ENCODE results near the gene ALK.

ALK gene

DNA sequence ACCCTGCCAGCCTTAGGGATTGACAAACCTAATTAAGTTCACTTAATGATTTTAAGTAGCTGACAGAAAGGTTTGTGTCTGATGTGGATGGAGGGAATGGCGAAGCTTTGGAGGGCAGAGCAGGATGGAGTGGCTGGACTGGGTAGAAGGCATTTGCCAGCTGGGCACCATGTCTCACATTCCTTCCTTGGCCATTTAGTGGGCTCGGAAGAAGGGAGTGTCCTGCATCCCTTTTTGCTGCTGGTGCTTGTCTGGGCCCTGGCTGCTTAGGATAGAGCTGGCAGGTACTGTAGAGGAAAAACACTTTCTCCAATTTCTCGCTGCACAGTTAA, 639.5 kb downstream of the ALK start:
- H4K20me1 ChIP-seq (ENCODE audit: insufficient read depth, low read length) = no peaks in the 10 kb centered on the region
- DNase-seq (no peak), ATAC-seq (ENCODE audit: insufficient read depth, low read depth) (no peak)
- no peak for TF ChIP-seq EZH2 (IDR thresholded peaks at IDR 0.05; ENCODE audit: borderline replicate concordance, low read depth, low read length, severe bottlenecking)
- no peak overlapping the region for H3K4me2 ChIP-seq (ENCODE audit: insufficient read depth, low read length)
- no peaks in the 10 kb centered on the region for H3K36me3 ChIP-seq (ENCODE audit: insufficient read depth, low read length)
- H3K27me3 ChIP-seq (ENCODE audit: insufficient read depth, low read length, poor library complexity) = peaks cover 4% of the 10 kb centered on the region
- no peaks in the 10 kb centered on the region for H3K9me3 ChIP-seq (ENCODE audit: insufficient read depth, low read length, severe bottlenecking)
- H3K9ac ChIP-seq (ENCODE audit: low read depth, low read length) = no peak overlapping the region
- H2AFZ ChIP-seq (ENCODE audit: low read depth, low read length) = no peak overlapping the region
- no peak overlapping the region for H3K27ac ChIP-seq (ENCODE audit: low read length)
- H3K4me3 ChIP-seq (ENCODE audit: low read depth in 1 of 2, low read length in 2 of 2) = no peak overlapping the region
- H3K79me2 ChIP-seq (ENCODE audit: insufficient read depth, low read length) = no peaks in the 10 kb centered on the region
- H3K4me1 ChIP-seq (ENCODE audit: insufficient read depth, low read length) = no peaks in the 10 kb centered on the region

DNA sequence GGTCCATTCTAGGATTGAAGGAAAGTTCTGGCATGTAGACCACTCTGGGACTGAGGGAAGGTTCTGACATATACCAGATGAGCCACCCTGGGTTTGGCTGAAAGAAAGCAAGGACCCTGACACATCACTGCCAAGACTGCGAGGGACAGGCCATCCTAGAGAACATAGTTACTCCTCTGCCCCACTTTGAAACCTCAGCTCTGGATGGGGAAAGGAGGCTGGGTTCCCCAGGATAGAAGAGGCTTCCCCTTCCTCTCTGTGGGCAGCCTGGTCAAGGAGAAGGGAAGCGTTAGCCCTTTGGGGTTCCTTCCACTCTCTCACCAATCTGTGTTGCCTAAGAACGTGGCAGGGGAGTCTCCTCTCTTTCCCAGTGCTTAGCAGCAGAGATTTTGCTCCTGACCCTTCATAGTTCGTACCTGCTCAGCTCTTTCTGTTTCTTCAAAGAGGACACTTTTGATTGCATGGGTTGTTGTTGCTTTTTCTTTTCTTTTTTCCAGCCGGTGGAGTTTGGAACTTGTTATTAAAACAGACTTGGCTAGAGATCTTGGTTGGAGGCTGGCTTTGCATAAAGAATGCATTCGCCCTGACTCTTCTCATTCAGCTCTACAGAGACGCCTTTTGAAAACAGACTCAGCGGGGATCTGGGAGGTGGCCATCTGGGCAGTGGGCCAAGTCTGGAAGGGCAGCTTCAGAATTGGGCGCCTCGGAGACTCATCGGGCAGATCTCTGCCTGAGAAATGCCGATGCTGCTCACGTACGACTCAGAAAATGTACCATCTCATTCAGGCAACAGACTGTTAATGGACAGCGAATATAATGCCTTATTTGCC, 640.1 kb downstream of the ALK start:
- no peak overlapping the region for H3K9ac ChIP-seq (ENCODE audit: low read depth, low read length)
- no peaks in the 10 kb centered on the region for H3K79me2 ChIP-seq (ENCODE audit: insufficient read depth, low read length)
- H4K20me1 ChIP-seq (ENCODE audit: insufficient read depth, low read length) = no peaks in the 10 kb centered on the region
- no peaks in the 10 kb centered on the region for H3K9me3 ChIP-seq (ENCODE audit: insufficient read depth, low read length, severe bottlenecking)
- ATAC-seq (ENCODE audit: insufficient read depth, low read depth) (no peak), DNase-seq (no peak)
- H3K36me3 ChIP-seq (ENCODE audit: insufficient read depth, low read length) = no peaks in the 10 kb centered on the region
- no peak overlapping the region for H3K4me3 ChIP-seq (ENCODE audit: low read depth in 1 of 2, low read length in 2 of 2)
- H2AFZ ChIP-seq (ENCODE audit: low read depth, low read length) = no peak overlapping the region
- no peak overlapping the region for H3K27ac ChIP-seq (ENCODE audit: low read length)
- H3K4me1 ChIP-seq (ENCODE audit: insufficient read depth, low read length) = no peaks in the 10 kb centered on the region
- H3K4me2 ChIP-seq (ENCODE audit: insufficient read depth, low read length) = no peak overlapping the region
- H3K27me3 ChIP-seq (ENCODE audit: insufficient read depth, low read length, poor library complexity) = peaks cover 9% of the 10 kb centered on the region
- TF ChIP-seq EZH2 (IDR thresholded peaks at IDR 0.05; ENCODE audit: borderline replicate concordance, low read depth, low read length, severe bottlenecking) = no peak
- TF ChIP-seq, protein P1, sequence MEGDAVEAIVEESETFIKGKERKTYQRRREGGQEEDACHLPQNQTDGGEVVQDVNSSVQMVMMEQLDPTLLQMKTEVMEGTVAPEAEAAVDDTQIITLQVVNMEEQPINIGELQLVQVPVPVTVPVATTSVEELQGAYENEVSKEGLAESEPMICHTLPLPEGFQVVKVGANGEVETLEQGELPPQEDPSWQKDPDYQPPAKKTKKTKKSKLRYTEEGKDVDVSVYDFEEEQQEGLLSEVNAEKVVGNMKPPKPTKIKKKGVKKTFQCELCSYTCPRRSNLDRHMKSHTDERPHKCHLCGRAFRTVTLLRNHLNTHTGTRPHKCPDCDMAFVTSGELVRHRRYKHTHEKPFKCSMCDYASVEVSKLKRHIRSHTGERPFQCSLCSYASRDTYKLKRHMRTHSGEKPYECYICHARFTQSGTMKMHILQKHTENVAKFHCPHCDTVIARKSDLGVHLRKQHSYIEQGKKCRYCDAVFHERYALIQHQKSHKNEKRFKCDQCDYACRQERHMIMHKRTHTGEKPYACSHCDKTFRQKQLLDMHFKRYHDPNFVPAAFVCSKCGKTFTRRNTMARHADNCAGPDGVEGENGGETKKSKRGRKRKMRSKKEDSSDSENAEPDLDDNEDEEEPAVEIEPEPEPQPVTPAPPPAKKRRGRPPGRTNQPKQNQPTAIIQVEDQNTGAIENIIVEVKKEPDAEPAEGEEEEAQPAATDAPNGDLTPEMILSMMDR (IDR thresholded peaks at IDR 0.05; ENCODE audit: borderline replicate concordance, extremely low read depth, low read length, poor library complexity, severe bottlenecking) = no peak

DNA sequence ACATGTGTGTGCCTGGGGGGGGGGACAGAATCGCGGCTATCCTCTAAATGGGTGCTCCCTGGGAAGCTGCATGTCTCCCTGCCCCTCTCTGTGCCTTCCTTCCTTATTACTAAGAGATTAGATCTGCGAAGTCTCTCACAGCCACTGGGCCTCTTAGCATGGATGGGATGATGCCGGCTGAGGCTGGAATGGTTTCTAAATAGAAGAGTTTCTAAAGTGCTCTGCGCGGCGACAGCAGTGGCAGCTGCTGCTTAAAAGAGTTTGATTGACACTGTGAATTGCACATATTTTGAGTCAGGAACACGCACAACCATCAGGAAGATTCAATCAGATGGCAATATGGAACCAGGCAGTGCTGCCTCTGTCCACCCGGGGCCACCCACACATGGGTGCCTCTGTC, 642.4 kb downstream of the ALK start:
- no peak for DNase-seq
- ATAC-seq (ENCODE audit: insufficient read depth, low read depth) = no peak
- no peak for TF ChIP-seq EZH2 (IDR thresholded peaks at IDR 0.05; ENCODE audit: borderline replicate concordance, low read depth, low read length, severe bottlenecking)
- TF ChIP-seq, protein P1 (IDR thresholded peaks at IDR 0.05; ENCODE audit: borderline replicate concordance, extremely low read depth, low read length, poor library complexity, severe bottlenecking) = no peak
- H3K9ac ChIP-seq (ENCODE audit: low read depth, low read length) = no peak overlapping the region
- H3K4me2 ChIP-seq (ENCODE audit: insufficient read depth, low read length) = no peak overlapping the region
- H3K27ac ChIP-seq (ENCODE audit: low read length) = no peak overlapping the region
- H3K27me3 ChIP-seq (ENCODE audit: insufficient read depth, low read length, poor library complexity) = peaks cover 13% of the 10 kb centered on the region
- no peaks in the 10 kb centered on the region for H3K36me3 ChIP-seq (ENCODE audit: insufficient read depth, low read length)
- no peak overlapping the region for H3K4me3 ChIP-seq (ENCODE audit: low read depth in 1 of 2, low read length in 2 of 2)
- H2AFZ ChIP-seq (ENCODE audit: low read depth, low read length) = no peak overlapping the region
- H3K4me1 ChIP-seq (ENCODE audit: insufficient read depth, low read length) = no peaks in the 10 kb centered on the region
- H3K79me2 ChIP-seq (ENCODE audit: insufficient read depth, low read length) = no peaks in the 10 kb centered on the region
- no peaks in the 10 kb centered on the region for H3K9me3 ChIP-seq (ENCODE audit: insufficient read depth, low read length, severe bottlenecking)
- no peaks in the 10 kb centered on the region for H4K20me1 ChIP-seq (ENCODE audit: insufficient read depth, low read length)

DNA sequence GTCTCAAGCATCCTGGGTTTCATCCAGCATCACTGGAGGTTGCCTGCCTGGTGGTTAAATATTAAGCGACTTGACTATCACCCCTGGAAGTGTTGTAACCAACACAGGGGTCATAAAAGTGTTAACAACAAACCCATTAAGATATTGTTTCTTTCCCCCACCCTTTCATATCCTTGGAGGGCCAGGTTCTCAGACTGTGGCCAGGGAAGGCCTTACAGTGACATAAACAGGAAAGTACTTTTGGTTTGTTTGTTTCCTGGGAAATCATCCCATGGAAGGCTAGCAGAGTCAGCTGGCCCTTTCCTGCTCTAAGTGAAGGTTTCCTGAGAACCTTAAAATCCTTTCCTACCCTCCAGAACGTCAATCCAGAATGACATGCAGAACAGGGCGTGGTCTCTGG, 645.2 kb downstream of the ALK start:
- no peaks in the 10 kb centered on the region for H3K9me3 ChIP-seq (ENCODE audit: insufficient read depth, low read length, severe bottlenecking)
- no peak for DNase-seq
- no peaks in the 10 kb centered on the region; the same call in 1 of the 2 replicates for H4K20me1 ChIP-seq (ENCODE audit: insufficient read depth, low read length)
- no peak for ATAC-seq (ENCODE audit: insufficient read depth, low read depth)
- H3K27me3 ChIP-seq (ENCODE audit: insufficient read depth, low read length, poor library complexity) = peaks cover 20% of the 10 kb centered on the region
- H3K9ac ChIP-seq (ENCODE audit: low read depth, low read length) = no peak overlapping the region
- no peak overlapping the region for H2AFZ ChIP-seq (ENCODE audit: low read depth, low read length)
- H3K4me1 ChIP-seq (ENCODE audit: insufficient read depth, low read length) = no peaks in the 10 kb centered on the region
- H3K36me3 ChIP-seq (ENCODE audit: insufficient read depth, low read length) = no peaks in the 10 kb centered on the region
- H3K4me3 ChIP-seq (ENCODE audit: low read depth in 1 of 2, low read length in 2 of 2) = no peak overlapping the region
- no peak overlapping the region for H3K27ac ChIP-seq (ENCODE audit: low read length)
- H3K4me2 ChIP-seq (ENCODE audit: insufficient read depth, low read length) = no peak overlapping the region
- H3K79me2 ChIP-seq (ENCODE audit: insufficient read depth, low read length) = no peaks in the 10 kb centered on the region
- TF ChIP-seq, protein P1 (IDR thresholded peaks at IDR 0.05; ENCODE audit: borderline replicate concordance, extremely low read depth, low read length, poor library complexity, severe bottlenecking) = no peak
- TF ChIP-seq EZH2 (IDR thresholded peaks at IDR 0.05; ENCODE audit: borderline replicate concordance, low read depth, low read length, severe bottlenecking) = no peak

Measured in DND-41 (cell line).